Osteoblast (primary cell): ENCODE measurements around the gene ACOT7. TPM values are rescaled to one million over a fixed set of nuclear protein-coding genes. Genes with fewer than 3 reads are reported as not detected.
"Not testable (repeated sequence)": the region's sequence is repeated elsewhere in the genome, so short reads cannot be mapped to it uniquely, and the experiment has no call there.

ENCODE experiments used
- DNase-seq: peaks from one replicate; pipeline ENCODE4 v3.0.0; 2011; ENCODE audit warnings: low spot score, mixed read lengths; ENCODE audit not compliant: insufficient read length; ENCODE audit errors: missing footprints
- H2AFZ ChIP-seq: 2 replicates; pipeline ENCODE4 v1.6.0; 2011; ENCODE audit warnings: mild to moderate bottlenecking, low read length
- H3K27ac ChIP-seq: 2 replicates; pipeline ENCODE4 v1.5.1; 2011; ENCODE audit warnings: mild to moderate bottlenecking, low read depth, low read length, moderate library complexity
- H3K27me3 ChIP-seq: 2 replicates; pipeline ENCODE4 v1.6.0; 2012; ENCODE audit warnings: mild to moderate bottlenecking, control low read depth, inconsistent platforms, low read length, moderate library complexity; ENCODE audit not compliant: insufficient read depth
- H3K36me3 ChIP-seq: 2 replicates; pipeline ENCODE4 v1.5.1; 2011; ENCODE audit warnings: mild to moderate bottlenecking, low read length, control low read depth, moderate library complexity; ENCODE audit not compliant: insufficient read depth
- H3K4me1 ChIP-seq: 2 replicates; pipeline ENCODE4 v1.5.1; 2011; ENCODE audit warnings: mild to moderate bottlenecking, low read length, control low read depth, moderate library complexity; ENCODE audit not compliant: insufficient read depth
- H3K4me2 ChIP-seq: 2 replicates; pipeline ENCODE4 v1.6.0; 2011; ENCODE audit warnings: mild to moderate bottlenecking, low read length; ENCODE audit not compliant: insufficient read depth
- H3K4me3 ChIP-seq: fragments of 200-600 bp; sonication (generic); 3 replicates; pipeline ENCODE4 v1.5.1; 2012; ENCODE audit warnings: mild to moderate bottlenecking, low read length, inconsistent platforms; ENCODE audit not compliant: insufficient read depth
- H3K79me2 ChIP-seq: 2 replicates; pipeline ENCODE4 v1.6.0; 2012; ENCODE audit warnings: mild to moderate bottlenecking, low read length, control low read depth, inconsistent platforms; ENCODE audit not compliant: insufficient read depth
- H3K9me3 ChIP-seq: 2 replicates; pipeline ENCODE4 v1.5.1; 2011; ENCODE audit warnings: low read depth, low read length, control low read depth
- H4K20me1 ChIP-seq: 2 replicates; pipeline ENCODE4 v1.6.0; 2012; ENCODE audit warnings: mild to moderate bottlenecking, low read length, control low read depth; ENCODE audit not compliant: insufficient read depth
- total RNA-seq: library from RNA; depleted of rRNA; stranded (reverse); fragments of >200 nt; gene quantifications from 2 replicates; pipeline ENCODE4 v1.2.3, GENCODE V29; 2012
- TF ChIP-seq, protein P1 (sequence below): IDR thresholded peaks from 2 replicates; pipeline ENCODE4 v1.5.1; 2011; ENCODE audit warnings: mild to moderate bottlenecking, low read depth, low read length, moderate library complexity; ENCODE audit errors: extremely low read depth

Gene ACOT7
- total RNA-seq, 1 donor: 10.9 TPM

GRCh38 chr1:6370006-6370405, 23.6 kb downstream of the ACOT7 start:
- Histone ChIP-seq H3K79me2 (peaks cover 22% of the 10 kb centered on the region), H4K20me1 (peaks cover 7% of the 10 kb centered on the region), H3K4me3 (no peak overlapping the region), H3K36me3 (no peaks in the 10 kb centered on the region), H3K4me1 (no peaks in the 10 kb centered on the region), H2AFZ (no peak overlapping the region), H3K4me2 (no peak overlapping the region), H3K9me3 (no peaks in the 10 kb centered on the region), H3K27ac (no peak overlapping the region), H3K27me3 (no peaks in the 10 kb centered on the region)
- TF ChIP-seq, protein P1, sequence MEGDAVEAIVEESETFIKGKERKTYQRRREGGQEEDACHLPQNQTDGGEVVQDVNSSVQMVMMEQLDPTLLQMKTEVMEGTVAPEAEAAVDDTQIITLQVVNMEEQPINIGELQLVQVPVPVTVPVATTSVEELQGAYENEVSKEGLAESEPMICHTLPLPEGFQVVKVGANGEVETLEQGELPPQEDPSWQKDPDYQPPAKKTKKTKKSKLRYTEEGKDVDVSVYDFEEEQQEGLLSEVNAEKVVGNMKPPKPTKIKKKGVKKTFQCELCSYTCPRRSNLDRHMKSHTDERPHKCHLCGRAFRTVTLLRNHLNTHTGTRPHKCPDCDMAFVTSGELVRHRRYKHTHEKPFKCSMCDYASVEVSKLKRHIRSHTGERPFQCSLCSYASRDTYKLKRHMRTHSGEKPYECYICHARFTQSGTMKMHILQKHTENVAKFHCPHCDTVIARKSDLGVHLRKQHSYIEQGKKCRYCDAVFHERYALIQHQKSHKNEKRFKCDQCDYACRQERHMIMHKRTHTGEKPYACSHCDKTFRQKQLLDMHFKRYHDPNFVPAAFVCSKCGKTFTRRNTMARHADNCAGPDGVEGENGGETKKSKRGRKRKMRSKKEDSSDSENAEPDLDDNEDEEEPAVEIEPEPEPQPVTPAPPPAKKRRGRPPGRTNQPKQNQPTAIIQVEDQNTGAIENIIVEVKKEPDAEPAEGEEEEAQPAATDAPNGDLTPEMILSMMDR: no peak
- no peak for DNase-seq

DNA sequence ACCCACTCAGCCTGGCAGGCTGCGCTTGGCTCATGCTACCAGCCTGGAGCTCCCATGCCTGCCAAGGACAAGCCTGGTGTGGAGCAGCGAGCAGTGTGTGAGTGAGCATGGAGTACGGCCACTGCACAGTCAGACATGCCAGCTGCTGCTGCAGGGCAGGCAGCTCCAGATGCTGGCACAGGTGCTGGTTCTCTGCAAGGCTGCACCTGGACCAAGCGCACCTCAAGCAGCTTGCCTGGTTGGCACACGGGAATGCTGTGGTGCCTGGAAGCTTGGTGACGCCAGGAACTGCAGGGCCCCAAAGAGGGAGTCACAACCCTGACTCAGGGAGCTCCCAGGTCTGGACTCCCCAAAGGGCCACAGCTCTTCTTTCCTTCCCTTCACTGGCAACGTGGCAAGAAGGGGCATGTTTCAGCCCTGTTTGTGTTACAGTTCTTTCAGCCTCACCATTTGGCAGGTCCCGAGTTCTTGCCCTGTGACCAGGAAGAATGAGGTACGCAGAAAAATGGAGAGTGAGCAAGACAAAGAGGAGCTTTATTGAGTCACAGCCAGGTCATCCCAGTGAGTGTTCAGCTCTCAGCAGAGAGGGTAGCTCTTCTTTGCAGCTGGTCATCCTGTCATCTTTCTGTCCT, 26.1 kb downstream of the ACOT7 start:
- TF ChIP-seq, protein P1: no peak
- no peaks in the 10 kb centered on the region for H3K27me3 ChIP-seq
- no peaks in the 10 kb centered on the region for H3K4me1 ChIP-seq
- peaks cover 11% of the 10 kb centered on the region for H3K79me2 ChIP-seq
- no peaks in the 10 kb centered on the region for H3K9me3 ChIP-seq
- no peak overlapping the region for H3K27ac ChIP-seq
- no peak for DNase-seq
- no peak overlapping the region for H3K4me3 ChIP-seq
- no peaks in the 10 kb centered on the region for H4K20me1 ChIP-seq
- no peaks in the 10 kb centered on the region for H3K36me3 ChIP-seq
- H3K4me2 ChIP-seq: no peak overlapping the region
- H2AFZ ChIP-seq: no peak overlapping the region

DNA sequence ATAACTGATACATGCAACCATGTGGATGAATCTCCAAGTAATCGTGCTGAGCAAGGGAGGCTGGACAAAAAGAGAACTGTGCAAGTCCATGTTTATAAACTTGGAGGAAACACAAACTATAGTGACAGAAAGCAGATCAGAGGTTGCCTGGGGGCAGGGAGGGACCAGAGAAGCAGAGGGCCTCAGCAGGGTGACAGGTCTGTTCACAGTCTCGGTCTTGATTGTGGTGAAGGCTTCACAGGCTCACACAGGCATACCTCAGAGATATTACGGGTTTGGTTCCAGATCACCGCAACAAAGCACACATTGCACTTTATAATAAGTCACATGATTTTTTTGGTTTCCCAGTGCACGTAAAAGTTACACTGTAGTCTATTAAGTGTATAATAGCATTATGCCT, 28.5 kb downstream of the ACOT7 start:
- Histone ChIP-seq H3K9me3 (no peaks in the 10 kb centered on the region), H3K4me2 (no peak overlapping the region), H3K79me2 (peaks cover 22% of the 10 kb centered on the region), H3K27me3 (no peaks in the 10 kb centered on the region), H3K4me3 (no peak overlapping the region), H3K36me3 (no peaks in the 10 kb centered on the region), H2AFZ (no peak overlapping the region), H3K27ac (no peak overlapping the region), H3K4me1 (peaks cover 2% of the 10 kb centered on the region), H4K20me1 (no peaks in the 10 kb centered on the region)
- no peak for DNase-seq
- TF ChIP-seq, protein P1: no peak

DNA sequence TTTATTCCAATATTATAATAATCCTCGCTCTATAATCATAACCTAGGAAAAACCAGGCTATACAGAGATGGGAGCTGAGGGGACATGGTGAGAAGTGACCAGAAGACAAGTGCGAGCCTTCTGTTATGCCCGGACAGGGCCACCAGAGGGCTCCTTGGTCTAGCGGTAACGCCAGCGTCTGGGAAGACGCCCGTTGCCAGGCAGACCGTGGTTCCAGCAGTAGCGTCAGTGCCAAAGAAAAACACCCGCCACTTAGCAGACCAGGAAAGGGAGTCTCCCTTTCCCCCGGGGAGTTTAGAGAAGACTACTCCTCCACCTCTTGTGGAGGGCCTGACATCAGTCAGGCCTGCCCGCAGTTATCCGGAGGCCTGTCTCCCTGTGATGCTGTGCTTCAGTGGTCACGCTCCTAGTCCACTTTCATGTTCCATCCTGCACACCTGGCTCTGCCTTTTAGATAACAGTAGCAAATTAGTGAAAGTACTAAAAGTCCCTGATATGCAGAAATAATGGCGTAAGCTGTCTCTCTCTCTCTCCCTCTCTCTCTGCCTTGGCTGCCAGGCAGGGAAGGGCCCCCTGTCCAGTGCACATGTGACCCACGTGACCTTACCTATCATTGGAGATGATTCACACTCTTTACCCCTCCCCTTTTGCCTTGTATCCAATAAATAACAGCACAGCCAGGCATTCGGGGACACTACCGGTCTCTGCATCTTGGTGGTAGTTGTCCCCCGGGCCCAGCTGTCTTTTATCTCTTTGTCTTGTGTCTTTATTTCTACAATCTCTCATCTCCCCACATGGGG, 30.3 kb downstream of the ACOT7 start:
- H3K9me3 ChIP-seq, H3K27ac ChIP-seq, H3K27me3 ChIP-seq, H3K4me3 ChIP-seq, H2AFZ ChIP-seq, H3K36me3 ChIP-seq, DNase-seq, H4K20me1 ChIP-seq: not testable (repeated sequence)
- Histone ChIP-seq H3K4me1 (peaks cover 19% of the 10 kb centered on the region), H3K4me2 (peak overlapping the region; percentile 53), H3K79me2 (peaks cover 25% of the 10 kb centered on the region)
- TF ChIP-seq, protein P1: peak; percentile 50
